GM18858 (cell line): ENCODE results near the gene SEC16B.

Experiments
- ATAC-seq: cut with Tn5 transposase; IDR thresholded peaks from one replicate; pipeline ENCODE4 v1.9.1; 2021; ENCODE audit not compliant: unreplicated experiment

Gene SEC16B

GRCh38 chr1:177913762-177914540, 55.9 kb downstream of the SEC16B start:
- no peak for ATAC-seq

GRCh38 chr1:177912991-177913390, 56.9 kb downstream of the SEC16B start:
- ATAC-seq = no peak

DNA sequence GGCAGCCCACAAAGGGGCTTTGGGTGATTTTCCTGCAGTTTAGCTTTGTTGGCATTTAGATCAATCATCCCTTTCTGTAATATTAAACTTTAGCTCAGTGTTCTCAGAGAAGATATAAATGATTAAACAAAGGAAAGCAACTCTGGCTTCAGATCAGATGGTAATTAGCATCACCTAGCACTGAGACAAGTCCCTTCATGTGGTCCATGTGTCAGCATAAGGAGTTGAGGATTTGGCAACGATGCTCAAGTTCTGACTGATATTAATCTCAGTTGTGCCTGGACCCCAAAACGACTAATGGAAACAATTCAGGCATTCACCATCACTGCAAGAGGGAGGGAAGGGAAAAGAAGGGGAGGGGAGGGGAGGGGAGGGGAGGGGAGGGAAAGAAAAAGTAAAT, 60.4 kb downstream of the SEC16B start:
- ATAC-seq = no peak

- no peak for ATAC-seq
Observed at GRCh38 chr1:177907000-177907399, 62.9 kb downstream of the SEC16B start.

GRCh38 chr1:177905686-177906085, 64.2 kb downstream of the SEC16B start:
- no peak for ATAC-seq

- no peak for ATAC-seq
Observed at GRCh38 chr1:177902266-177902665, 67.6 kb downstream of the SEC16B start.

GRCh38 chr1:177897998-177898654, 71.7 kb downstream of the SEC16B start:
- ATAC-seq = no peak

DNA sequence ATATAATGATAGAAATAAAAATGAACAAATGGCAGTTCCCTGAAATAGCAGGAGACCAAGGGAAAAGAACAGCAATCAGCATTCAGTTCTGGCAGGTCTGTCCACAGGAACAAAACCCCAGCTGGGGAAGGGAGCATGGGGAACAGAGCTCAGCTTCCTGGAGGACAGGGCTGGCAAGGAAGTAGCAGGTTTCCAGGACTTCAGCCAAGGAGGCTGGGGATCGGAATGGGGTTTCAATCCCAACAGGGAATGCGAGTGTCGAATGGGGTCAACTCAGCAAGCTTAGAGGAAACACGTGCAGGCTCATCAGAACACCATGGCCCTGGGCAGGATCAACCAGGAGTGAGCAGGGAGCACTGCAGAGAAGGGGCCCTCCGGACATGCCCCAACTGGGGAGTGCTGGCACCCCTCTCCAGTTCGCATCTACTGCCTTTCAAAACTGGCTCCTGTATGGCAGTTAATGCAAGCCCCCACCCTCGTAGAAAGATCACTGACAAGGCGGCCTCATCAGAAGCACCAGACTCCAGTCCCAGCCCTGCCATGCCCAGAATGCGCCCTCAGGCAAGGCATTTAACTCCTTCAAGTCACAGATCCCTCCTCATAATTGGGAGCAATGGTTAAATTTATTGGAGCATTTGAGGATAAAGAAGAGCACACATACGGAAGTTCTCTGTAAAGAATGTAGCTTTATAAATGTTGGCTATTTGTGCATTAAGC, 72.4 kb downstream of the SEC16B start:
- no peak for ATAC-seq
